ENCODE results near the gene NCMAP.

- TF ChIP-seq POLR2A (IDR thresholded peaks at IDR 0.05; ENCODE audit: low read depth, low read length) (no peak), POLR2AphosphoS5 (IDR thresholded peaks at IDR 0.05; ENCODE audit: low read depth, low read length) (no peak), TAF1 (IDR thresholded peaks at IDR 0.05; ENCODE audit: borderline replicate concordance, low read depth, low read length) (no peak)
These were observed 76.9 kb downstream of the NCMAP start for GRCh38 chr1:24632832-24633175.
